Measurements from ENCODE around the gene SP6. TPM values are rescaled to one million over a fixed set of nuclear protein-coding genes. Genes with fewer than 3 reads are reported as not detected.

The SP6 gene
- total and polyA plus RNA-seq, 3 experiments from 2014 or later: 0.07 to 0.59 (median 0.09) TPM

GRCh38 chr17:47806026-47806912, 44.7 kb downstream of the SP6 start:
- Mint-ChIP-seq H3K9me3 (no peaks in the 10 kb centered on the region), H3K4me1 (peaks cover 14 to 18% (median 14%) of the 10 kb centered on the region in 3 donors)
- POLR2A ChIA-PET: interaction anchor here (0.6 kb wide), 2 partner anchors 17 to 90 kb away, joined by 3 to 4 read pairs; partner anchors contain the start of gene SP2

GRCh38 chr17:47804461-47804860, 46.5 kb downstream of the SP6 start:
- Mint-ChIP-seq H3K9me3 (no peaks in the 10 kb centered on the region), H3K4me1 (peaks cover 0 to 3% (median 1%) of the 10 kb centered on the region in 3 donors), H3K4me3 (no peak overlapping the region), H3K27me3 (no peaks in the 10 kb centered on the region), H3K36me3 (peaks cover 0 to 36% (median 11%) of the 10 kb centered on the region in 3 donors), H3K27ac (no peak overlapping the region)
- Histone ChIP-seq H3K4me3 (ENCODE audit: low read length) (no peak overlapping the region), H3K27me3 (ENCODE audit: insufficient read depth, low read length, poor library complexity, severe bottlenecking) (no peaks in the 10 kb centered on the region), H3K4me1 (ENCODE audit: insufficient read depth, low read length) (no peaks in the 10 kb centered on the region), H3K36me3 (ENCODE audit: insufficient read depth, low read length) (peaks cover 5% of the 10 kb centered on the region), H3K27ac (ENCODE audit: low read depth, low read length) (no peak overlapping the region), H3K9me3 (ENCODE audit: low read length) (no peaks in the 10 kb centered on the region)
- DNase-seq: no peak
- POLR2A ChIA-PET: interaction anchor here (0.7 kb wide), 1 partner anchor 111 kb away, joined by 4 read pairs; no protein-coding TSS in a partner anchor
- CTCF ChIA-PET: no interaction called here

More at GRCh38 chr17:47806026-47806912, 44.7 kb downstream of the SP6 start:
- Histone ChIP-seq H3K4me3 (ENCODE audit: low read length) (no peak overlapping the region), H3K27me3 (ENCODE audit: insufficient read depth, low read length, poor library complexity, severe bottlenecking) (no peaks in the 10 kb centered on the region), H3K4me1 (ENCODE audit: insufficient read depth, low read length) (no peaks in the 10 kb centered on the region), H3K36me3 (ENCODE audit: insufficient read depth, low read length) (peaks cover 7% of the 10 kb centered on the region), H3K9me3 (ENCODE audit: low read length) (no peaks in the 10 kb centered on the region), H3K27ac (ENCODE audit: low read depth, low read length) (no peak overlapping the region)
- Mint-ChIP-seq H3K27ac (peak overlapping the region in 2 of 8 donors; percentile 29 to 75), H3K4me3 (no peak overlapping the region), H3K36me3 (peaks cover 5 to 54% (median 19%) of the 10 kb centered on the region in 3 donors), H3K27me3 (peaks cover 0 to 1% of the 10 kb centered on the region in 2 donors)
- CTCF ChIA-PET: no interaction called here
- no peak for DNase-seq

DNA sequence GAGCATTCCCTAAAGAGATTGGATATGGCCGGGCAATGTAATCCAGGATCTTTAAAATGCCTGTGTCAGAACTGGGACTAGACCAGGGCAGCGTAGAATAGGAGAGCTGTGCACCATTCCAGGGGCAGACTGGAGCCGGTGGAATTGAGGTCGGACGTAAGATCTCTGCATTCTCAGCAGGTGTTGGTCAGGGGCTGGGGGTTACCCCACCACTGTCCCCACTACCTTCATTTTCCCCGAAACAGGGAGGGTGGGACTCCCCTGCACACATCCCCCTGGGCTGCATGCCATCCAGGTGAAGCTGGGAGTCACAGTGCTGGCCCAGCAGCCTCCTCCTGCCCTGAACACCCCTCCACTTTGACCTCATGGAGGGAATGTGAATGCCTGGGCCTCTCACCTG, 47.2 kb downstream of the SP6 start:
- POLR2A ChIA-PET: no interaction called here
- Histone ChIP-seq H3K27ac (ENCODE audit: low read depth, low read length) (no peak overlapping the region), H3K4me3 (ENCODE audit: low read length) (no peak overlapping the region), H3K27me3 (ENCODE audit: insufficient read depth, low read length, poor library complexity, severe bottlenecking) (no peaks in the 10 kb centered on the region), H3K9me3 (ENCODE audit: low read length) (no peaks in the 10 kb centered on the region), H3K36me3 (ENCODE audit: insufficient read depth, low read length) (no peaks in the 10 kb centered on the region), H3K4me1 (ENCODE audit: insufficient read depth, low read length) (no peaks in the 10 kb centered on the region)
- CTCF ChIA-PET: no interaction called here
- Mint-ChIP-seq H3K27ac (peak overlapping the region in 1 of 8 donors; percentile 31), H3K4me1 (peaks cover 0 to 3% (median 1%) of the 10 kb centered on the region in 3 donors), H3K36me3 (peaks cover 0 to 29% (median 11%) of the 10 kb centered on the region in 3 donors), H3K27me3 (no peaks in the 10 kb centered on the region), H3K4me3 (no peak overlapping the region), H3K9me3 (no peaks in the 10 kb centered on the region)
- no peak for DNase-seq

GRCh38 chr17:47803201-47803600, 47.8 kb downstream of the SP6 start:
- H3K9me3 ChIP-seq (ENCODE audit: low read length): no peaks in the 10 kb centered on the region

DNA sequence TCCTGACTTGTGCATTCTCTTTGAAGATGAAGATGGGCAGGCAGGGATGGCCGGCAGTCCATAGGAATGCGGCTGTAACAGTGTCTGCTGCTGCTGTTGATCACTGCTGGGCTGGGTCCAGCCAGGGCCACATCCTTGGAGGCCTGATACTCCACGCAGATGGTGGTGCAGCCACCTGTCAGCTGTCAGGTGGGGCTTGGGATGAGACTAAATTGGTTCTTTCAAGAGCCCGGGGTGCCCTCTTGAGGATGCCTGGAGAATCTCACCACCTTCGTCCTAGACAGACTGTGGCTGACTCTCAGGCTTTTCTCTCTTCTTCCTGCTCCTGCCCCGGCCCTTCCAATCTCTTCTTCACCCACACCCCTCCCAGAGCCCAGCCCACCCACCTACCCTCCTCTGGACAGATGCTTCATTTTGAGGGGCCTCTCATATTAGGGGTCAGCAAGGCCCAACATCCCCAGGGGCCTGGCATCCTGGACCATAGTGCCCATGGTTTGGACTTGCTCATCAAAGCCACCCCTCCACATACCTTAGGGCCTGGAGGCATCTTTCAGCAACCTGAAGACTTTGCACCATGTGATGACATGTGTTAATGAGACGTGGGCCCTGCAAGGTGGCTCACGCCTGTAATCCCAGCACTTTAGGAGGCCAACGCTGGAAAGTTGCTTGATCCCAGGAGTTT, 48.5 kb downstream of the SP6 start:
- ChIA-PET POLR2A (no interaction called here), CTCF (interaction anchor here (0.8 to 2.2 kb wide), 7 partner anchors 11 to 168 kb away, joined by 3 to 9 read pairs (median 3); no protein-coding TSS in a partner anchor)
- no peak overlapping the region for H3K4me3 ChIP-seq (ENCODE audit: low read length)
- H3K36me3 ChIP-seq (ENCODE audit: insufficient read depth, low read length): no peaks in the 10 kb centered on the region
- H3K27ac ChIP-seq (ENCODE audit: low read depth, low read length): no peak overlapping the region
- H3K9me3 Mint-ChIP-seq: no peaks in the 10 kb centered on the region
- H3K36me3 Mint-ChIP-seq: peaks cover 0 to 16% (median 5%) of the 10 kb centered on the region in 3 donors
- no peak overlapping the region for H3K4me3 Mint-ChIP-seq
- H3K4me1 Mint-ChIP-seq: peaks cover 0 to 3% (median 1%) of the 10 kb centered on the region in 3 donors
- H3K27ac Mint-ChIP-seq: peak overlapping the region in 1 of 8 donors; percentile 58
- H3K27me3 Mint-ChIP-seq: peaks cover 0 to 7% of the 10 kb centered on the region in 2 donors
- H3K4me1 ChIP-seq (ENCODE audit: insufficient read depth, low read length): no peaks in the 10 kb centered on the region
- no peaks in the 10 kb centered on the region for H3K27me3 ChIP-seq (ENCODE audit: insufficient read depth, low read length, poor library complexity, severe bottlenecking)
- DNase-seq: peak; percentile 35 to 73 (median 46)
- no peaks in the 10 kb centered on the region for H3K9me3 ChIP-seq (ENCODE audit: low read length)

More at GRCh38 chr17:47803201-47803600, 47.8 kb downstream of the SP6 start:
- Mint-ChIP-seq H3K36me3 (peaks cover 0 to 24% (median 6%) of the 10 kb centered on the region in 3 donors), H3K4me1 (peaks cover 0 to 3% (median 1%) of the 10 kb centered on the region in 3 donors), H3K27ac (no peak overlapping the region), H3K27me3 (peaks cover 0 to under 1% of the 10 kb centered on the region in 2 donors), H3K9me3 (no peaks in the 10 kb centered on the region), H3K4me3 (no peak overlapping the region)
- Histone ChIP-seq H3K36me3 (ENCODE audit: insufficient read depth, low read length) (no peaks in the 10 kb centered on the region), H3K27me3 (ENCODE audit: insufficient read depth, low read length, poor library complexity, severe bottlenecking) (no peaks in the 10 kb centered on the region), H3K4me1 (ENCODE audit: insufficient read depth, low read length) (no peaks in the 10 kb centered on the region), H3K4me3 (ENCODE audit: low read length) (no peak overlapping the region), H3K27ac (ENCODE audit: low read depth, low read length) (no peak overlapping the region)
- POLR2A ChIA-PET: no interaction called here
- no peak for DNase-seq
- CTCF ChIA-PET: interaction anchor here (1.2 kb wide), 1 partner anchor 28 kb away, joined by 3 read pairs; no protein-coding TSS in a partner anchor

DNA sequence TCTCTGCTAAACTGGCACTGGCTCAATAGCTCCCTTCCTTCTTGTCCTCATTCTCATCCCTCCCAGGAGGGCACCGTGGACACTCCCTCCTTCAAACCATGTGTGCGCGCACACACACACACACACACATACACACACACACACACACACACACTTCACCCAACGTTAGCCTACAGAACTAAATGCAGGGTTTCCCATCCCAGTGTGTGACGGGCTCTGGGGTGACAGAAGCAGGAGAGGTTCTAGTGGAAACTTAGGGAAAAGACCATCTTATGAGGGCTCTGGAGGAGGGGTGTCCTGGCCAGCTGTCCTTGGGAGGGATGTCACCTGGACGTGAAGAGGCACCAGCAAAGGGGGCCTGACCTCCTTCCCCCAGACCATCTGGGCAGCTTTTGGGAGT, 49.1 kb downstream of the SP6 start:
- CTCF ChIA-PET: interaction anchor here (0.8 to 2.2 kb wide), 10 partner anchors 11 to 167 kb away, joined by 3 to 9 read pairs (median 3); no protein-coding TSS in a partner anchor
- POLR2A ChIA-PET: no interaction called here
- no peaks in the 10 kb centered on the region for H3K9me3 ChIP-seq (ENCODE audit: low read length)
- no peaks in the 10 kb centered on the region for H3K4me1 ChIP-seq (ENCODE audit: insufficient read depth, low read length)
- DNase-seq: no peak
- no peaks in the 10 kb centered on the region for H3K9me3 Mint-ChIP-seq
- H3K27ac ChIP-seq (ENCODE audit: low read depth, low read length): no peak overlapping the region
- peaks cover 0 to 10% of the 10 kb centered on the region in 2 donors for H3K27me3 Mint-ChIP-seq
- no peaks in the 10 kb centered on the region for H3K27me3 ChIP-seq (ENCODE audit: insufficient read depth, low read length, poor library complexity, severe bottlenecking)
- peak overlapping the region in 2 of 8 donors; percentile 38 to 84 for H3K27ac Mint-ChIP-seq
- peaks cover 0 to 11% (median under 1%) of the 10 kb centered on the region in 3 donors for H3K36me3 Mint-ChIP-seq
- no peaks in the 10 kb centered on the region for H3K36me3 ChIP-seq (ENCODE audit: insufficient read depth, low read length)
- peaks cover 0 to 3% (median 1%) of the 10 kb centered on the region in 3 donors for H3K4me1 Mint-ChIP-seq
- H3K4me3 ChIP-seq (ENCODE audit: low read length): no peak overlapping the region
- H3K4me3 Mint-ChIP-seq: no peak overlapping the region

DNA sequence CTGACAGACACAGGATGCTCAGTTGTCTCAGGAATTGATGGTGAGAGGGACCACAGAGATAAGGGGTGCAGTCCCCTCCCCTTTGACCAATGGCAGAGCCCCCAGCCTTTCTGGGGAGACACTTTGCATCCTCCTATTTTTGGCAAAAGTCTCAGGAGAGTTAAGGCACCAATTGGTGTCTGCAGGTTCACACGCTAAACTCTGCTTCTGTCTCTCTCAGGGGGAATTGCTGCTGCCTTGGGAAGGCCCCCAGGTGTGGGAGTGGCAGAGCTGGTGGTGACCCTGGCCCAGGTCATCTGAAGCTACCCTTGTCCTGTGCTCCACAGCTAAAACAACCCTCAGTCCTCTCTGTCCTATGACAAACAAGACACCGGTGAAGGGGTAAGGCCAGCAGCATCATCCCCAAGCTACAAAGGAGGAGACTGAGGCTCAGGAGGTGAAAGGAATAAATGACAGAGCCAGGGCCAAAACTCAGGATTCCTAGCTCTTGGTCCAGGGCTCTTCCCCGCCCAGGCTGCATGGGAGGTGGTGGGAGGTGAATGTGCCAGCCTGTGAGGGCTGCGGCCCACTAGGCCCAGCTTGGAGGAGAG, 49.7 kb downstream of the SP6 start:
- Histone ChIP-seq H3K9me3 (ENCODE audit: low read length) (no peaks in the 10 kb centered on the region), H3K27ac (ENCODE audit: low read depth, low read length) (no peak overlapping the region), H3K27me3 (ENCODE audit: insufficient read depth, low read length, poor library complexity, severe bottlenecking) (no peaks in the 10 kb centered on the region), H3K4me3 (ENCODE audit: low read length) (no peak overlapping the region), H3K4me1 (ENCODE audit: insufficient read depth, low read length) (no peaks in the 10 kb centered on the region), H3K36me3 (ENCODE audit: insufficient read depth, low read length) (no peaks in the 10 kb centered on the region)
- Mint-ChIP-seq H3K4me3 (no peak overlapping the region), H3K9me3 (no peaks in the 10 kb centered on the region), H3K27ac (no peak overlapping the region), H3K36me3 (peaks cover 0 to 5% (median 0%) of the 10 kb centered on the region in 3 donors), H3K4me1 (peaks cover 0 to 3% (median 1%) of the 10 kb centered on the region in 3 donors), H3K27me3 (peaks cover 0 to 10% of the 10 kb centered on the region in 2 donors)
- CTCF ChIA-PET: interaction anchor here (0.8 to 2.2 kb wide), 7 partner anchors 10 to 167 kb away, joined by 3 to 9 read pairs (median 3); no protein-coding TSS in a partner anchor
- DNase-seq: no peak
- POLR2A ChIA-PET: no interaction called here

Data from CD8-positive, alpha-beta memory T cell (primary cell).